IMR-90 (cell line): ENCODE measurements around the gene CLPX. TPM values are rescaled to one million over a fixed set of nuclear protein-coding genes. Genes with fewer than 3 reads are reported as not detected.

Experiments used
- ATAC-seq: fragments of 200-7000 bp; cut with Tn5 transposase; 2 replicates; pipeline ENCODE4 v1.9.1; 2020; ENCODE audit warnings: low read depth, mild to moderate bottlenecking, moderate library complexity
- BruUV-seq: library from RNA; stranded (reverse); fragments of 400-500 nt; replicated peaks from 2 replicates; lab custom pipeline; 2021; lab: Mats Ljungman, UMichigan
- CTCF ChIA-PET: fragments of 300-600 bp; formaldehyde crosslinking; extraction: SDS; loops from one replicate; lab custom pipeline; 2021; ENCODE audit warnings: antibody characterized with exemption; lab: Yijun Ruan, JAX
- POLR2A ChIA-PET: fragments of 300-600 bp; sonication (Branson Sonifier 250); formaldehyde crosslinking; loops from one replicate; lab custom pipeline; 2022; ENCODE audit warnings: antibody characterized with exemption; ENCODE audit not compliant: unreplicated experiment; lab: Charles Lee
- DNase-seq: peaks from one replicate; pipeline ENCODE4 v3.0.0; 2013
- H2AFZ ChIP-seq: replicated peaks from 2 replicates; pipeline ENCODE3; 2013; ENCODE audit warnings: low read length, mild to moderate bottlenecking; ENCODE audit not compliant: poor library complexity
- H2AK5ac ChIP-seq: 2 replicates; pipeline ENCODE4 v1.6.1; 2013; ENCODE audit warnings: low read depth, low read length, inconsistent platforms
- H2AK9ac ChIP-seq: replicated peaks from 2 replicates; pipeline ENCODE3; 2013; ENCODE audit warnings: mild to moderate bottlenecking, low read depth, low read length, moderate library complexity; ENCODE audit not compliant: poor library complexity
- H2BK120ac ChIP-seq: 2 replicates; pipeline ENCODE4 v1.6.1; 2013; ENCODE audit warnings: low read depth, low read length, inconsistent platforms
- H2BK15ac ChIP-seq: 3 replicates; pipeline ENCODE4 v1.6.1; 2013; ENCODE audit warnings: low read depth, low read length, inconsistent platforms
- H2BK20ac ChIP-seq: 2 replicates; pipeline ENCODE4 v1.6.1; 2013; ENCODE audit warnings: low read depth, mild to moderate bottlenecking, inconsistent platforms, low read length, moderate library complexity
- H2BK5ac ChIP-seq: 2 replicates; pipeline ENCODE4 v1.6.1; 2013; ENCODE audit warnings: mild to moderate bottlenecking, low read depth, low read length, inconsistent platforms; ENCODE audit not compliant: poor library complexity, severe bottlenecking
- H3K14ac ChIP-seq: replicated peaks from 2 replicates; pipeline ENCODE4 v1.6.1; 2013; ENCODE audit warnings: low read depth, low read length, inconsistent platforms
- H3K18ac ChIP-seq: 2 replicates; pipeline ENCODE4 v1.6.1; 2013; ENCODE audit warnings: low read depth, low read length, control low read depth
- H3K23ac ChIP-seq: 2 replicates; pipeline ENCODE4 v1.6.1; 2013; ENCODE audit warnings: low read depth, low read length, inconsistent platforms
- H3K27ac ChIP-seq: 2 replicates; pipeline ENCODE4 v1.5.1; 2013; ENCODE audit warnings: mild to moderate bottlenecking, control low read depth, low read length; ENCODE audit not compliant: insufficient read depth
- H3K27me3 ChIP-seq: 2 replicates; pipeline ENCODE4 v1.6.1; 2013; ENCODE audit warnings: low read length; ENCODE audit not compliant: control insufficient read depth, insufficient read depth
- H3K36me3 ChIP-seq: 2 replicates; pipeline ENCODE4 v1.6.1; 2013; ENCODE audit warnings: low read length, mixed read lengths; ENCODE audit not compliant: control insufficient read depth, insufficient read depth
- H3K4ac ChIP-seq: 2 replicates; pipeline ENCODE4 v1.6.1; 2013; ENCODE audit warnings: low read depth, low read length, inconsistent platforms
- H3K4me1 ChIP-seq: 2 replicates; pipeline ENCODE4 v1.6.1; 2013; ENCODE audit warnings: low read length, mixed read lengths; ENCODE audit not compliant: control insufficient read depth, insufficient read depth
- H3K4me2 ChIP-seq: 2 replicates; pipeline ENCODE4 v1.6.1; 2013; ENCODE audit warnings: low read depth, mild to moderate bottlenecking, control low read depth, low read length, moderate library complexity
- H3K4me3 ChIP-seq: 2 replicates; pipeline ENCODE4 v1.5.1; 2013; ENCODE audit warnings: low read depth, mild to moderate bottlenecking, control low read depth, low read length, moderate library complexity; ENCODE audit not compliant: insufficient read depth
- H3K56ac ChIP-seq: 2 replicates; pipeline ENCODE4 v1.6.1; 2013; ENCODE audit warnings: low read length, inconsistent platforms; ENCODE audit not compliant: insufficient read depth; ENCODE audit errors: extremely low read depth
- H3K79me1 ChIP-seq, 2 experiments: 2 replicates each; pipeline ENCODE4 v1.6.1; 2013; ENCODE audit warnings: low read length in 2 of 2, inconsistent platforms in 1 of 2, low read depth in 1 of 2
- H3K9ac ChIP-seq: 2 replicates; pipeline ENCODE4 v1.6.1; 2013; ENCODE audit warnings: low read depth, low read length, control low read depth
- H3K9me1 ChIP-seq: 2 replicates; pipeline ENCODE4 v1.6.1; 2013; ENCODE audit warnings: low read length, inconsistent platforms; ENCODE audit not compliant: insufficient read depth
- H3K9me3 ChIP-seq: 2 replicates; pipeline ENCODE4 v1.6.1; 2013; ENCODE audit warnings: low read length; ENCODE audit not compliant: control insufficient read depth, insufficient read depth
- H4K20me1 ChIP-seq: 2 replicates; pipeline ENCODE4 v1.6.1; 2013; ENCODE audit warnings: low read length, inconsistent platforms; ENCODE audit not compliant: insufficient read depth
- H4K5ac ChIP-seq: 2 replicates; pipeline ENCODE4 v1.6.1; 2013; ENCODE audit warnings: mild to moderate bottlenecking, low read depth, low read length, control low read depth
- H4K8ac ChIP-seq, 2 experiments: 2 replicates each; pipeline ENCODE4 v1.6.1; 2013; ENCODE audit warnings: low read depth in 2 of 2, low read length in 2 of 2, control low read depth in 1 of 2, inconsistent platforms in 1 of 2
- H4K91ac ChIP-seq: 2 replicates; pipeline ENCODE4 v1.6.1; 2013; ENCODE audit warnings: low read depth, low read length, inconsistent platforms; ENCODE audit not compliant: insufficient read depth
- BHLHE40 ChIP-seq: fragments of 150-350 bp; IDR thresholded peaks from 2 replicates; pipeline ENCODE4 v1.6.1; 2016; ENCODE audit warnings: mild to moderate bottlenecking, low read depth, low read length
- CEBPB ChIP-seq: IDR thresholded peaks from 2 replicates; pipeline ENCODE4 v1.6.1; 2012; ENCODE audit warnings: low read depth, low read length, improper control_type of control experiment
- CHD1 ChIP-seq: IDR thresholded peaks from 2 replicates; pipeline ENCODE4 v1.6.1; 2012; ENCODE audit warnings: low read depth, low read length, improper control_type of control experiment
- CTCF ChIP-seq: conservative IDR thresholded peaks from 2 replicates; pipeline ENCODE4 v1.5.1; 2012; ENCODE audit warnings: mild to moderate bottlenecking, low read depth, low read length, improper control_type of control experiment
- FOS ChIP-seq: fragments of 150-350 bp; IDR thresholded peaks from 2 replicates; pipeline ENCODE4 v1.6.1; 2016; ENCODE audit warnings: low read depth, low read length
- MAFK ChIP-seq: IDR thresholded peaks from 2 replicates; pipeline ENCODE4 v1.6.1; 2012; ENCODE audit warnings: low read depth, low read length, improper control_type of control experiment
- MAZ ChIP-seq: IDR thresholded peaks from 2 replicates; pipeline ENCODE4 v1.6.1; 2012; ENCODE audit warnings: low read depth, mild to moderate bottlenecking, low read length, improper control_type of control experiment, moderate library complexity, borderline replicate concordance
- MXI1 ChIP-seq: IDR thresholded peaks from 2 replicates; pipeline ENCODE4 v1.6.1; 2012; ENCODE audit warnings: low read depth, mild to moderate bottlenecking, low read length, moderate library complexity, borderline replicate concordance
- NFE2L2 ChIP-seq: fragments of 150-350 bp; IDR thresholded peaks from 2 replicates; pipeline ENCODE4 v1.6.1; 2016; ENCODE audit warnings: low read depth, mild to moderate bottlenecking, low read length
- POLR2A ChIP-seq: IDR thresholded peaks from 2 replicates; pipeline ENCODE4 v1.6.1; 2012; ENCODE audit warnings: mild to moderate bottlenecking, low read depth, low read length
- RAD21 ChIP-seq: IDR thresholded peaks from 2 replicates; pipeline ENCODE4 v1.6.1; 2012; ENCODE audit warnings: low read length, improper control_type of control experiment
- RCOR1 ChIP-seq: IDR thresholded peaks from 2 replicates; pipeline ENCODE4 v1.6.1; 2012; ENCODE audit warnings: mild to moderate bottlenecking, low read length, improper control_type of control experiment; ENCODE audit not compliant: insufficient replicate concordance
- RFX5 ChIP-seq: IDR thresholded peaks from 2 replicates; pipeline ENCODE4 v1.8.0; 2012; ENCODE audit warnings: low read depth, mild to moderate bottlenecking, low read length, moderate library complexity
- SMC3 ChIP-seq: fragments of 150-350 bp; IDR thresholded peaks from 2 replicates; pipeline ENCODE4 v1.6.1; 2016; ENCODE audit warnings: low read depth, mild to moderate bottlenecking, antibody characterized with exemption, low read length, moderate library complexity
- USF2 ChIP-seq: fragments of 150-350 bp; IDR thresholded peaks from 2 replicates; pipeline ENCODE4 v1.6.1; 2017; ENCODE audit warnings: mild to moderate bottlenecking, antibody characterized with exemption, low read length, low read depth
- WGBS, 2 experiments: methylation state at CpG; one replicate each; pipeline versions ENCODE4 v1.1.5 to v1.1.7; 2013; ENCODE audit warnings: missing lambda C conversion rate in 2 of 2; ENCODE audit not compliant: insufficient read length in 1 of 2; ENCODE audit errors: extremely low coverage in 2 of 2; 5-methylcytosine and 5-hydroxymethylcytosine counted together
- dilution Hi-C: fragments of 300-500 bp; cut with HindIII; formaldehyde crosslinking; loops from one replicate; pipeline ENCODE4 v1.14.3; 2018; ENCODE audit warnings: low sequenced_read_pairs; ENCODE audit not compliant: unreplicated experiment
- in situ Hi-C: fragments of 300-500 bp; cut with MboI; formaldehyde crosslinking; loops from 3 replicates; pipeline ENCODE4 v1.14.3; 2019; ENCODE audit warnings: low sequenced_read_pairs, inconsistent platforms, mixed read lengths
- intact Hi-C: fragments of 100-400 bp; cut with micrococcal nuclease; formaldehyde crosslinking; loops from 2 replicates; pipeline ENCODE4 v1.10.0; 2022
- polyA plus RNA-seq, 3 experiments: library from polyadenylated mRNA; depleted of rRNA; stranded (reverse); fragments of >200 nt; gene quantifications; 2 replicates each; pipeline ENCODE4 v1.2.3, GENCODE V29; 2012; ENCODE audit warnings: low replicate concordance in 1 of 3
- total RNA-seq: library from RNA; depleted of rRNA; stranded (reverse); fragments of >200 nt; gene quantifications from 2 replicates; pipeline ENCODE4 v1.2.3, GENCODE V29; 2012
- TF ChIP-seq, protein P1 (sequence below): fragments of 150-350 bp; IDR thresholded peaks from 2 replicates; pipeline ENCODE4 v1.6.1; 2016; ENCODE audit warnings: low read depth, mild to moderate bottlenecking, low read length, moderate library complexity, borderline replicate concordance

The CLPX gene
- total and polyA plus RNA-seq, 2 of the 4 experiments (the other 2 are of a cell fraction): 25.8 to 26.9 TPM

GRCh38 chr15:65177901-65178300 is 7.2 kb downstream of the CLPX start:
- Histone ChIP-seq H3K27me3 (no peaks in the 10 kb centered on the region), H3K4ac (no peak overlapping the region), H2AK9ac (no peak overlapping the region), H3K27ac (no peak overlapping the region), H3K18ac (no peak overlapping the region), H2AK5ac (no peak overlapping the region), H2BK120ac (no peak overlapping the region), H2AFZ (no peak overlapping the region), H3K36me3 (peaks cover 27% of the 10 kb centered on the region), H3K79me1 (peaks cover 19 to 48% of the 10 kb centered on the region in 2 experiments), H3K9me3 (no peaks in the 10 kb centered on the region), H3K4me2 (no peak overlapping the region), H2BK15ac (no peak overlapping the region), H2BK5ac (no peak overlapping the region), H3K4me1 (no peaks in the 10 kb centered on the region), H3K4me3 (no peak overlapping the region), H4K20me1 (peaks cover 16% of the 10 kb centered on the region), H2BK20ac (no peak overlapping the region), H3K56ac (no peak overlapping the region), H3K9me1 (0 out of 2 replicates have a peak, but pooled peaks cover 1% of the 10 kb centered on the region), H4K5ac (no peak overlapping the region), H4K91ac (no peak overlapping the region), H3K23ac (no peak overlapping the region), H3K14ac (no peak overlapping the region), H3K9ac (no peak overlapping the region), H4K8ac (no peak overlapping the region)
- in situ Hi-C loops (no loop called here), dilution Hi-C loops (no loop called here), intact Hi-C loops (no loop called here)
- WGBS, 2 experiments: no CpG with 5 or more reads among the region's 1 CpG
- ATAC-seq (no peak), DNase-seq (no peak)
- TF ChIP-seq MAFK: no peak
- no peak for TF ChIP-seq RCOR1
- TF ChIP-seq POLR2A: no peak
- no peak for TF ChIP-seq NFE2L2
- TF ChIP-seq, protein P1, sequence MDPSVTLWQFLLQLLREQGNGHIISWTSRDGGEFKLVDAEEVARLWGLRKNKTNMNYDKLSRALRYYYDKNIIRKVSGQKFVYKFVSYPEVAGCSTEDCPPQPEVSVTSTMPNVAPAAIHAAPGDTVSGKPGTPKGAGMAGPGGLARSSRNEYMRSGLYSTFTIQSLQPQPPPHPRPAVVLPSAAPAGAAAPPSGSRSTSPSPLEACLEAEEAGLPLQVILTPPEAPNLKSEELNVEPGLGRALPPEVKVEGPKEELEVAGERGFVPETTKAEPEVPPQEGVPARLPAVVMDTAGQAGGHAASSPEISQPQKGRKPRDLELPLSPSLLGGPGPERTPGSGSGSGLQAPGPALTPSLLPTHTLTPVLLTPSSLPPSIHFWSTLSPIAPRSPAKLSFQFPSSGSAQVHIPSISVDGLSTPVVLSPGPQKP: no peak
- TF ChIP-seq CTCF: no peak
- no peak for TF ChIP-seq MAZ
- TF ChIP-seq CEBPB: no peak
- TF ChIP-seq FOS: no peak
- no peak for TF ChIP-seq RAD21
- no peak for TF ChIP-seq RFX5
- TF ChIP-seq BHLHE40: no peak
- TF ChIP-seq MXI1: no peak
- no peak for TF ChIP-seq CHD1
- no peak for TF ChIP-seq SMC3
- no peak for TF ChIP-seq USF2
- BruUV-seq: no TSS peak
- ChIA-PET POLR2A (no interaction called here), CTCF (no interaction called here)
